HG03196 (cell line): Measurements from ENCODE around the gene ATP10D.
"Not testable (repeated sequence)": the region's sequence is repeated elsewhere in the genome, so short reads cannot be mapped to it uniquely, and the experiment has no call there.

Source experiments
- ATAC-seq: cut with Tn5 transposase; IDR thresholded peaks from one replicate; pipeline ENCODE4 v1.9.1; 2021; ENCODE audit not compliant: unreplicated experiment

Gene ATP10D

GRCh38 chr4:47486727-47487126 is 1.7 kb downstream of the ATP10D start:
- ATAC-seq: not testable (repeated sequence)

- ATAC-seq: no peak
Observed at GRCh38 chr4:47488706-47489105, 3.6 kb downstream of the ATP10D start.

GRCh38 chr4:47490550-47490949 is 5.5 kb downstream of the ATP10D start:
- peak; percentile 77 for ATAC-seq

- peak; percentile 60 for ATAC-seq
Observed at GRCh38 chr4:47493238-47494123, 8.4 kb downstream of the ATP10D start.

GRCh38 chr4:47494124-47494430 is 9.0 kb downstream of the ATP10D start:
- ATAC-seq: no peak

- ATAC-seq: no peak
Observed at GRCh38 chr4:47498899-47499298, 13.8 kb downstream of the ATP10D start.

- no peak for ATAC-seq
Observed at GRCh38 chr4:47499700-47500099, 14.6 kb downstream of the ATP10D start.

- ATAC-seq: no peak
Observed at GRCh38 chr4:47500776-47501175, 15.7 kb downstream of the ATP10D start.

- no peak for ATAC-seq
Observed at GRCh38 chr4:47505147-47505546, 20.1 kb downstream of the ATP10D start.

GRCh38 chr4:47505666-47506065 is 20.6 kb downstream of the ATP10D start:
- no peak for ATAC-seq

GRCh38 chr4:47510506-47511143 is 25.6 kb downstream of the ATP10D start:
- ATAC-seq: peak; percentile 95

- no peak for ATAC-seq
Observed at GRCh38 chr4:47513461-47513860, 28.4 kb downstream of the ATP10D start.

GRCh38 chr4:47519239-47519883 is 34.3 kb downstream of the ATP10D start:
- ATAC-seq: peak; percentile 99

- no peak for ATAC-seq
Observed at GRCh38 chr4:47525154-47525819, 40.2 kb downstream of the ATP10D start.

GRCh38 chr4:47526281-47526680 is 41.2 kb downstream of the ATP10D start:
- no peak for ATAC-seq

GRCh38 chr4:47528646-47529045 is 43.6 kb downstream of the ATP10D start:
- not testable (repeated sequence) for ATAC-seq

- no peak for ATAC-seq
Observed at GRCh38 chr4:47530801-47531200, 45.7 kb downstream of the ATP10D start.

- peak; percentile 100 for ATAC-seq
Observed at GRCh38 chr4:47531241-47531953, 46.3 kb downstream of the ATP10D start.

- ATAC-seq: peak; percentile 6
Observed at GRCh38 chr4:47531954-47532321, 46.9 kb downstream of the ATP10D start.

GRCh38 chr4:47532658-47533057 is 47.6 kb downstream of the ATP10D start:
- no peak for ATAC-seq
